Uterus (tissue), 4 donors: ENCODE results near the gene CXCL6. TPM values are rescaled to one million over a fixed set of nuclear protein-coding genes. Genes with fewer than 3 reads are reported as not detected.

ENCODE experiments used
- DNase-seq, 2 donors: peaks; one replicate each; pipeline ENCODE4 v3.0.0-alpha.2; 2019 to 2020
- H3K27ac ChIP-seq, 2 donors: fragments of 200-600 bp; sonication (generic); 1 replicate in 1 of 2; 2 replicates in 1 of 2; pipeline ENCODE4 v1.5.1; 2016 to 2018
- H3K27me3 ChIP-seq, 2 donors: fragments of 200-600 bp; sonication (generic); one replicate each; pipeline ENCODE4 v1.5.1; 2018 to 2019; ENCODE audit warnings: control low read depth in 1 of 2
- H3K36me3 ChIP-seq, 2 donors: fragments of 200-600 bp; sonication (generic); one replicate each; pipeline ENCODE4 v1.5.1; 2019; ENCODE audit warnings: control low read depth in 1 of 2
- H3K4me1 ChIP-seq, 2 donors: fragments of 200-600 bp; sonication (generic); one replicate each; pipeline ENCODE4 v1.5.1; 2018 to 2019; ENCODE audit warnings: control low read depth in 1 of 2
- H3K4me3 ChIP-seq, 2 donors: fragments of 200-600 bp; sonication (generic); 1 replicate in 1 of 2; 2 replicates in 1 of 2; pipeline ENCODE4 v1.5.1; 2018 to 2019; ENCODE audit warnings: mild to moderate bottlenecking in 1 of 2
- H3K9me3 ChIP-seq, 2 donors: fragments of 200-600 bp; sonication (generic); one replicate each; pipeline ENCODE4 v1.5.1; 2019; ENCODE audit warnings: control low read depth in 1 of 2
- CTCF ChIP-seq, 4 experiments: fragments of 200-600 bp in 2 of 4; fragments of 450-650 bp in 2 of 4; sonication (generic) in 2 of 4; IDR thresholded peaks; one replicate each; pipeline ENCODE4 v1.5.1; 2016 to 2019; ENCODE audit warnings: antibody characterized with exemption in 4 of 4, mild to moderate bottlenecking in 2 of 4, moderate library complexity in 1 of 4
- POLR2A ChIP-seq, 2 donors: fragments of 450-650 bp; IDR thresholded peaks; one replicate each; pipeline ENCODE4 v1.6.1; 2016; ENCODE audit warnings: antibody characterized with exemption in 2 of 2, mild to moderate bottlenecking in 1 of 2, moderate library complexity in 1 of 2
- intact Hi-C: fragments of 100-400 bp; cut with DNase I; formaldehyde crosslinking; loops from one replicate; pipeline ENCODE4 v1.15.1; 2023; ENCODE audit warnings: low total_unique reads
- total RNA-seq, 4 donors: library from RNA; depleted of rRNA in 3 of 4; stranded (reverse); fragments of >200 nt in 3 of 4; gene quantifications; one replicate each; pipeline versions ENCODE4 v1.1.0 to v1.2.4, GENCODE V29; 2014 to 2023
- donor health status: DM: yes; HTN: yes; CAD: no.

Gene CXCL6
- total RNA-seq, 4 donors from 2014 or later, result 0.28 to 4.1 TPM; not detected in 2

- DNase-seq, result no peak
- intact Hi-C loops, result no loop called here
- H3K36me3 ChIP-seq, result no peaks in the 10 kb centered on the region
- H3K27me3 ChIP-seq, result no peaks in the 10 kb centered on the region
- TF ChIP-seq POLR2A (IDR thresholded peaks at IDR 0.05), result no peak
- no peak for TF ChIP-seq CTCF (IDR thresholded peaks at IDR 0.05)
- H3K27ac ChIP-seq, result no peak overlapping the region
- H3K9me3 ChIP-seq, result no peaks in the 10 kb centered on the region
- H3K4me3 ChIP-seq, result no peak overlapping the region
- H3K4me1 ChIP-seq, result no peaks in the 10 kb centered on the region
These were observed 3.2 kb downstream of the CXCL6 start for GRCh38 chr4:73839715-73840114.

GRCh38 chr4:73841243-73841925, 4.9 kb downstream of the CXCL6 start:
- TF ChIP-seq POLR2A (IDR thresholded peaks at IDR 0.05) (no peak), CTCF (IDR thresholded peaks at IDR 0.05) (no peak)
- Histone ChIP-seq H3K27ac (no peak overlapping the region), H3K4me3 (no peak overlapping the region), H3K9me3 (no peaks in the 10 kb centered on the region), H3K27me3 (no peaks in the 10 kb centered on the region), H3K4me1 (no peaks in the 10 kb centered on the region), H3K36me3 (no peaks in the 10 kb centered on the region)
- no peak for DNase-seq
- intact Hi-C loops, result no loop called here

- Histone ChIP-seq H3K9me3 (no peaks in the 10 kb centered on the region), H3K4me3 (no peak overlapping the region), H3K27ac (no peak overlapping the region), H3K27me3 (no peaks in the 10 kb centered on the region), H3K36me3 (no peaks in the 10 kb centered on the region), H3K4me1 (no peaks in the 10 kb centered on the region)
- intact Hi-C loops, result no loop called here
- no peak for DNase-seq
- no peak for TF ChIP-seq POLR2A (IDR thresholded peaks at IDR 0.05)
- no peak for TF ChIP-seq CTCF (IDR thresholded peaks at IDR 0.05)
These were observed 6.2 kb downstream of the CXCL6 start for GRCh38 chr4:73842696-73843095.

GRCh38 chr4:73843369-73843768, 6.9 kb downstream of the CXCL6 start:
- H3K4me1 ChIP-seq, result no peaks in the 10 kb centered on the region
- no peak overlapping the region for H3K27ac ChIP-seq
- H3K4me3 ChIP-seq, result no peak overlapping the region
- no peak for DNase-seq
- no peak for TF ChIP-seq CTCF (IDR thresholded peaks at IDR 0.05)
- no peak for TF ChIP-seq POLR2A (IDR thresholded peaks at IDR 0.05)
- H3K9me3 ChIP-seq, result no peaks in the 10 kb centered on the region
- no peaks in the 10 kb centered on the region for H3K36me3 ChIP-seq
- intact Hi-C loops, result no loop called here
- H3K27me3 ChIP-seq, result no peaks in the 10 kb centered on the region

GRCh38 chr4:73844345-73844744, 7.9 kb downstream of the CXCL6 start:
- Histone ChIP-seq H3K27ac (no peak overlapping the region), H3K4me3 (no peak overlapping the region), H3K4me1 (no peaks in the 10 kb centered on the region), H3K9me3 (no peaks in the 10 kb centered on the region), H3K36me3 (no peaks in the 10 kb centered on the region), H3K27me3 (no peaks in the 10 kb centered on the region)
- no peak for TF ChIP-seq POLR2A (IDR thresholded peaks at IDR 0.05)
- no peak for TF ChIP-seq CTCF (IDR thresholded peaks at IDR 0.05)
- intact Hi-C loops, result no loop called here
- no peak for DNase-seq
